H1 (cell line): Measurements from ENCODE around the gene TSKS.

Experiments used
- CHD1 ChIP-seq: IDR thresholded peaks from 2 replicates; pipeline ENCODE4 v1.6.1; 2012; ENCODE audit warnings: low read depth, low read length, improper control_type of control experiment
- CREB1 ChIP-seq: IDR thresholded peaks from 2 replicates; pipeline ENCODE4 v1.6.1; 2012; ENCODE audit warnings: inconsistent platforms
- EGR1 ChIP-seq: IDR thresholded peaks from 2 replicates; pipeline ENCODE4 v1.6.1; 2011; ENCODE audit warnings: low read depth, low read length, borderline replicate concordance
- EP300 ChIP-seq, 2 experiments: IDR thresholded peaks; 1 replicate in 1 of 2; 2 replicates in 1 of 2; pipeline ENCODE4 v1.6.1; 2011 to 2012; ENCODE audit warnings: low read depth in 2 of 2, low read length in 2 of 2, mild to moderate bottlenecking in 2 of 2, borderline replicate concordance in 1 of 2, inconsistent platforms in 1 of 2, moderate library complexity in 1 of 2
- EZH2 ChIP-seq: fragments of 200-600 bp; sonication (generic); IDR thresholded peaks from 2 replicates; pipeline ENCODE4 v1.7.1; 2012; ENCODE audit warnings: low read depth, mild to moderate bottlenecking, moderate library complexity, low read length, inconsistent platforms; ENCODE audit not compliant: severe bottlenecking
- MAX ChIP-seq: IDR thresholded peaks from 2 replicates; pipeline ENCODE4 v1.6.1; 2012; ENCODE audit warnings: inconsistent platforms
- POLR2A ChIP-seq, 2 experiments: IDR thresholded peaks; 1 replicate in 1 of 2; 2 replicates in 1 of 2; pipeline ENCODE4 v1.6.1; 2011; ENCODE audit warnings: low read depth in 2 of 2, low read length in 2 of 2, mild to moderate bottlenecking in 2 of 2; ENCODE audit errors: control extremely low read depth in 1 of 2
- RAD21 ChIP-seq, 2 experiments: IDR thresholded peaks in 1 of 2; conservative IDR thresholded peaks in 1 of 2; 2 replicates each; pipeline ENCODE4 v1.6.1; 2011; ENCODE audit warnings: low read depth in 2 of 2, low read length in 2 of 2, improper control_type of control experiment in 1 of 2, inconsistent platforms in 1 of 2, mild to moderate bottlenecking in 1 of 2, moderate library complexity in 1 of 2
- RFX5 ChIP-seq: IDR thresholded peaks from 2 replicates; pipeline ENCODE4 v1.6.1; 2011; ENCODE audit warnings: low read depth, low read length, improper control_type of control experiment, borderline replicate concordance
- RXRA ChIP-seq: IDR thresholded peaks from 2 replicates; pipeline ENCODE4 v1.6.1; 2011; ENCODE audit warnings: low read depth, mild to moderate bottlenecking, low read length, moderate library complexity; ENCODE audit not compliant: insufficient read depth
- SRF ChIP-seq: IDR thresholded peaks from 2 replicates; pipeline ENCODE4 v1.6.1; 2011; ENCODE audit warnings: mild to moderate bottlenecking, low read depth, low read length, moderate library complexity
- TAF1 ChIP-seq: IDR thresholded peaks from 2 replicates; pipeline ENCODE4 v1.6.1; 2011; ENCODE audit warnings: mild to moderate bottlenecking, low read depth, low read length
- TF ChIP-seq, protein P1 (sequence below), 3 experiments: IDR thresholded peaks; 1 replicate in 2 of 3; 2 replicates in 1 of 3; pipeline versions ENCODE4 v1.5.1 to v1.6.1; 2011; ENCODE audit warnings: low read length in 3 of 3, mild to moderate bottlenecking in 3 of 3, inconsistent platforms in 2 of 3, low read depth in 1 of 3, moderate library complexity in 1 of 3; ENCODE audit not compliant: insufficient read depth in 1 of 3; ENCODE audit errors: control extremely low read depth in 1 of 3

GRCh38 chr19:49739098-49739497 is 24.0 kb downstream of the TSKS start:
- TF ChIP-seq, protein P1, sequence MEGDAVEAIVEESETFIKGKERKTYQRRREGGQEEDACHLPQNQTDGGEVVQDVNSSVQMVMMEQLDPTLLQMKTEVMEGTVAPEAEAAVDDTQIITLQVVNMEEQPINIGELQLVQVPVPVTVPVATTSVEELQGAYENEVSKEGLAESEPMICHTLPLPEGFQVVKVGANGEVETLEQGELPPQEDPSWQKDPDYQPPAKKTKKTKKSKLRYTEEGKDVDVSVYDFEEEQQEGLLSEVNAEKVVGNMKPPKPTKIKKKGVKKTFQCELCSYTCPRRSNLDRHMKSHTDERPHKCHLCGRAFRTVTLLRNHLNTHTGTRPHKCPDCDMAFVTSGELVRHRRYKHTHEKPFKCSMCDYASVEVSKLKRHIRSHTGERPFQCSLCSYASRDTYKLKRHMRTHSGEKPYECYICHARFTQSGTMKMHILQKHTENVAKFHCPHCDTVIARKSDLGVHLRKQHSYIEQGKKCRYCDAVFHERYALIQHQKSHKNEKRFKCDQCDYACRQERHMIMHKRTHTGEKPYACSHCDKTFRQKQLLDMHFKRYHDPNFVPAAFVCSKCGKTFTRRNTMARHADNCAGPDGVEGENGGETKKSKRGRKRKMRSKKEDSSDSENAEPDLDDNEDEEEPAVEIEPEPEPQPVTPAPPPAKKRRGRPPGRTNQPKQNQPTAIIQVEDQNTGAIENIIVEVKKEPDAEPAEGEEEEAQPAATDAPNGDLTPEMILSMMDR (IDR thresholded peaks at IDR 0.05; ENCODE audit: control extremely low read depth in 1 of 3, insufficient read depth in 1 of 3, low read depth in 1 of 3, low read length in 3 of 3) = no peak
- TF ChIP-seq EZH2 (no peak), POLR2A (IDR thresholded peaks at IDR 0.05; ENCODE audit: control extremely low read depth in 1 of 2, low read depth in 2 of 2, low read length in 2 of 2) (no peak), EGR1 (no peak), CREB1 (no peak), EP300 (IDR thresholded peaks at IDR 0.05; ENCODE audit: borderline replicate concordance in 1 of 2, low read depth in 2 of 2, low read length in 2 of 2) (no peak), MAX (no peak), RXRA (no peak), TAF1 (no peak), SRF (no peak), RAD21 (IDR thresholded peaks at IDR 0.05 in 1 of 2, conservative IDR thresholded peaks at IDR 0.05 in 1 of 2; ENCODE audit: low read depth in 2 of 2, low read length in 2 of 2) (no peak), RFX5 (no peak), CHD1 (no peak)
